K562 (cell line): ENCODE measurements around the gene GMPR. TPM values are rescaled to one million over a fixed set of nuclear protein-coding genes. Genes with fewer than 3 reads are reported as not detected.

Experiments
- ARID2 ChIP-seq: fragments of 450-650 bp; IDR thresholded peaks from 2 replicates; pipeline ENCODE4 v1.6.1; 2017; ENCODE audit warnings: antibody characterized with exemption, mild to moderate bottlenecking
- ATF7 ChIP-seq: fragments of 450-650 bp; IDR thresholded peaks from 2 replicates; pipeline ENCODE4 v1.7.1; 2014; ENCODE audit warnings: mild to moderate bottlenecking, moderate library complexity
- CCAR2 ChIP-seq: fragments of 200-400 bp; formaldehyde crosslinking; IDR thresholded peaks from 2 replicates; pipeline ENCODE4 v1.6.1; 2017; ENCODE audit warnings: mild to moderate bottlenecking, low read depth, low read length
- EGR1 ChIP-seq: fragments of 450-650 bp; conservative IDR thresholded peaks from 2 replicates; pipeline ENCODE4 v1.6.1; 2017; ENCODE audit warnings: mild to moderate bottlenecking
- ERF ChIP-seq: fragments of 450-650 bp; formaldehyde crosslinking; IDR thresholded peaks from 2 replicates; pipeline ENCODE4 v1.4.0; 2020; ENCODE audit warnings: mild to moderate bottlenecking, mixed read lengths
- FOXK2 ChIP-seq, 2 experiments: fragments of 450-650 bp; IDR thresholded peaks in 1 of 2; conservative IDR thresholded peaks in 1 of 2; 2 replicates each; pipeline ENCODE4 v1.6.1; 2016; ENCODE audit warnings: low read depth in 2 of 2, mild to moderate bottlenecking in 1 of 2
- GTF2E2 ChIP-seq: fragments of 200-800 bp; sonication (Bioruptor generic); IDR thresholded peaks from 2 replicates; pipeline ENCODE4 v1.6.1; 2016; ENCODE audit warnings: missing genetic modification characterization, missing compliant biosample characterization
- MAFG ChIP-seq: fragments of 450-650 bp; conservative IDR thresholded peaks from 2 replicates; pipeline ENCODE4 v1.6.1; 2016; ENCODE audit warnings: missing genetic modification characterization, missing compliant biosample characterization
- NELFE ChIP-seq: IDR thresholded peaks from 2 replicates; pipeline ENCODE4 v1.6.1; 2011; ENCODE audit warnings: mild to moderate bottlenecking; ENCODE audit not compliant: insufficient read depth, insufficient read length
- NEUROD1 ChIP-seq: fragments of 150-350 bp; IDR thresholded peaks from 2 replicates; pipeline ENCODE4 v1.6.1; 2014; ENCODE audit warnings: borderline replicate concordance, low read length, low read depth; ENCODE audit not compliant: partially characterized antibody
- PRPF4 ChIP-seq: fragments of 200-400 bp; formaldehyde crosslinking; IDR thresholded peaks from one replicate; pipeline ENCODE4 v1.6.1; 2017; ENCODE audit warnings: low read length, low read depth, mild to moderate bottlenecking; ENCODE audit not compliant: insufficient read depth, poor library complexity, severe bottlenecking
- RAD21 ChIP-seq, 2 experiments: fragments of 250-450 bp in 1 of 2; fragments of 450-650 bp in 1 of 2; sonication (Bioruptor Pico) in 1 of 2; formaldehyde crosslinking in 1 of 2; IDR thresholded peaks in 1 of 2; conservative IDR thresholded peaks in 1 of 2; 2 replicates each; pipeline versions ENCODE4 v1.4.0 to v1.8.0; 2020 to 2022; ENCODE audit warnings: mild to moderate bottlenecking in 2 of 2, moderate library complexity in 1 of 2
- RBM25 ChIP-seq: fragments of 200-400 bp; formaldehyde crosslinking; IDR thresholded peaks from 2 replicates; pipeline ENCODE4 v1.6.1; 2018; ENCODE audit warnings: low read length, low read depth, moderate library complexity; ENCODE audit not compliant: severe bottlenecking
- SETDB1 ChIP-seq: IDR thresholded peaks from one replicate; pipeline ENCODE4 v1.6.1; 2012; ENCODE audit warnings: low read length, control low read depth, inconsistent platforms
- SIX5 ChIP-seq, 2 experiments: IDR thresholded peaks; 2 replicates each; pipeline ENCODE4 v1.6.1; 2011; ENCODE audit warnings: low read length in 2 of 2, borderline replicate concordance in 1 of 2, low read depth in 1 of 2, mild to moderate bottlenecking in 1 of 2, moderate library complexity in 1 of 2; ENCODE audit not compliant: insufficient read depth in 1 of 2
- TAL1 ChIP-seq: fragments of 450-650 bp; IDR thresholded peaks from 2 replicates; pipeline ENCODE4 v1.6.1; 2016; ENCODE audit warnings: mild to moderate bottlenecking
- TARDBP ChIP-seq: fragments of 450-650 bp; IDR thresholded peaks from 2 replicates; pipeline ENCODE4 v1.6.1; 2016
- TBP ChIP-seq: optimal IDR thresholded peaks from 2 replicates; pipeline ENCODE3; 2011; ENCODE audit warnings: low read depth, low read length, improper control_type of control experiment
- TFE3 ChIP-seq: fragments of 450-650 bp; formaldehyde crosslinking; IDR thresholded peaks from 2 replicates; pipeline ENCODE4 v1.4.0; 2020; ENCODE audit warnings: mild to moderate bottlenecking, mixed read lengths
- ZBTB43 ChIP-seq: sonication (generic); formaldehyde crosslinking; IDR thresholded peaks from 2 replicates; pipeline ENCODE4 v1.8.0; 2023; ENCODE audit warnings: mild to moderate bottlenecking, missing genetic modification reagents
- ZNF274 ChIP-seq: IDR thresholded peaks from 2 replicates; pipeline ENCODE4 v1.6.1; 2011; ENCODE audit warnings: low read depth, mild to moderate bottlenecking, low read length, moderate library complexity, borderline replicate concordance
- ZNF507 ChIP-seq: conservative IDR thresholded peaks from 2 replicates; pipeline ENCODE4 v1.6.1; 2017; ENCODE audit warnings: missing genetic modification characterization, missing compliant biosample characterization
- ZNF830 ChIP-seq: fragments of 250-450 bp; sonication (Bioruptor Pico); IDR thresholded peaks from 2 replicates; pipeline ENCODE4 v1.5.0; 2021; ENCODE audit warnings: mild to moderate bottlenecking
- polyA plus RNA-seq, 8 experiments: library from polyadenylated mRNA; depleted of rRNA in 4 of 8; stranded (reverse) in 5 of 8; unstranded in 3 of 8; fragments of >200 nt; fragmentation: Nextera tagmentation in 2 of 8; fragmentation: Illumina TruSeq in 1 of 8; extraction: Ambion mirVana in 2 of 8; extraction: Trizol in 1 of 8; gene quantifications; 2 replicates each; pipeline versions ENCODE4 v1.2.1 to v1.2.3, GENCODE V29; 2011 to 2014; ENCODE audit warnings: inconsistent platforms in 1 of 8, missing spikeins in 1 of 8
- total RNA-seq, 7 experiments: library from RNA; depleted of rRNA in 6 of 7; stranded (reverse); fragments of >200 nt in 6 of 7; fragmentation: Illumina TruSeq in 2 of 7; extraction: Trizol in 2 of 7; gene quantifications; 2 replicates each; pipeline versions ENCODE4 v1.2.1 to v1.2.3, GENCODE V29; 2011 to 2021; ENCODE audit warnings: low replicate concordance in 1 of 7

The GMPR gene
- total and polyA plus RNA-seq, 9 of the 15 experiments (the other 6 are each of a cell fraction or from before 2014, with no cell fraction given): 34.6 to 83.7 (median 49.8) TPM

- peak; percentile 96 for TF ChIP-seq EGR1
- no peak for TF ChIP-seq NELFE
- TF ChIP-seq RBM25: no peak
- TF ChIP-seq RAD21 (CRISPR knock-in tag; conservative IDR thresholded peaks at IDR 0.05 in 1 of 2, IDR thresholded peaks at IDR 0.05 in 1 of 2): no peak
- TF ChIP-seq GTF2E2 (tag): no peak
- TF ChIP-seq ZNF507 (tag): no peak
- no peak for TF ChIP-seq ZNF830 (CRISPR knock-in tag)
- no peak for TF ChIP-seq TAL1
- no peak for TF ChIP-seq SIX5 (IDR thresholded peaks at IDR 0.05; ENCODE audit: borderline replicate concordance in 1 of 2, insufficient read depth in 1 of 2, low read depth in 1 of 2, low read length in 2 of 2)
- TF ChIP-seq NEUROD1: no peak
- TF ChIP-seq CCAR2: no peak
- TF ChIP-seq ZBTB43 (CRISPR knock-in tag): no peak
- no peak for TF ChIP-seq MAFG
- peak; percentile 61 for TF ChIP-seq TBP
- no peak for TF ChIP-seq PRPF4
- no peak for TF ChIP-seq ZNF274
- peak; percentile 27; the same call in 1 of the 2 replicates for TF ChIP-seq ARID2
- TF ChIP-seq TARDBP: no peak; the same call in 1 of the 2 replicates
- TF ChIP-seq SETDB1: peak; percentile 44
- TF ChIP-seq FOXK2 (conservative IDR thresholded peaks at IDR 0.05 in 1 of 2, IDR thresholded peaks at IDR 0.05 in 1 of 2; ENCODE audit: low read depth in 2 of 2): no peak
- TF ChIP-seq ATF7: peak; percentile 61; the same call in 1 of the 2 replicates
- no peak for TF ChIP-seq TFE3 (CRISPR knock-in tag)
- 0 out of 2 replicates have a peak, but pooled peaks have one; percentile 7 for TF ChIP-seq ERF (CRISPR knock-in tag)
Observed at GRCh38 chr6:16238057-16238962, at the start of gene GMPR (continued).
